GM12874 (cell line): ENCODE measurements around the gene FUT8.

Source experiments
- CTCF ChIP-seq: IDR thresholded peaks from 2 replicates; pipeline ENCODE4 v1.5.1; 2011; ENCODE audit warnings: low read depth, mild to moderate bottlenecking, control low read depth, low read length, moderate library complexity; ENCODE audit not compliant: insufficient read depth

FUT8 gene

GRCh38 chr14:65438266-65438933 is 25.9 kb downstream of the FUT8 start:
- no peak for TF ChIP-seq CTCF

- TF ChIP-seq CTCF, result no peak
These were observed 26.6 kb downstream of the FUT8 start for GRCh38 chr14:65439117-65439516.

GRCh38 chr14:65440230-65440629 is 27.7 kb downstream of the FUT8 start:
- TF ChIP-seq CTCF, result no peak

- no peak for TF ChIP-seq CTCF
These were observed 31.7 kb downstream of the FUT8 start for GRCh38 chr14:65444230-65444629.

- TF ChIP-seq CTCF, result no peak
These were observed 33.6 kb downstream of the FUT8 start for GRCh38 chr14:65446159-65446558.

- no peak for TF ChIP-seq CTCF
These were observed 37.1 kb downstream of the FUT8 start for GRCh38 chr14:65449647-65450046.

GRCh38 chr14:65453807-65454480 is 41.4 kb downstream of the FUT8 start:
- TF ChIP-seq CTCF, result no peak
